ENCODE data around the gene RABGAP1L.
"Not testable (repeated sequence)": the region's sequence is repeated elsewhere in the genome, so short reads cannot be mapped to it uniquely, and the experiment has no call there.

The RABGAP1L gene

GRCh38 chr1:174156437-174156836, 2.9 kb upstream of the RABGAP1L start:
- DNase-seq: no peak

GRCh38 chr1:174157157-174157806, 2.0 kb upstream of the RABGAP1L start:
- no peak for DNase-seq

GRCh38 chr1:174158767-174159251, 511 bp upstream of the RABGAP1L start:
- DNase-seq: no peak

GRCh38 chr1:174160109-174160473, 771 bp downstream of the RABGAP1L start:
- no peak for DNase-seq

- DNase-seq: no peak
Measured at GRCh38 chr1:174160603-174161002, 1.3 kb downstream of the RABGAP1L start.

DNA sequence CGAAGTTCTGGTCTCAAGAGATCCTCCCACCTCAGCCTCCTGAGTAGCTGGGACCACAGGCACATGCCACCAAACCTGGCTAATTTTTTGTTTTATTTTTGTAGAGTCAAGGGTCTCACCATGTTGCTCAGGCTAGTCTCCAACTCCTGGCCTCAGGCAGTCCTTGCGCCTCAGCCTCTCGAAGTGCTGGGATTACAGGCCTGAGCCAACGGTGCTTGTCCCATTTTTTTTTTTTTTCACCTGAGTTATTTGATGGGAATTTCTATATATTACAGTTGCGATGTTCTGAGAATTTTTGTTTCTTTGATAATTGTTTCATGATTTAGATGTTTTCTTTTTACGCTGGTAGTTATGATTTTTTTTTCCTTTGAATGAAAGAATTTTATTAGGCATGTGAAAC, 2.5 kb downstream of the RABGAP1L start:
- DNase-seq: no peak

DNA sequence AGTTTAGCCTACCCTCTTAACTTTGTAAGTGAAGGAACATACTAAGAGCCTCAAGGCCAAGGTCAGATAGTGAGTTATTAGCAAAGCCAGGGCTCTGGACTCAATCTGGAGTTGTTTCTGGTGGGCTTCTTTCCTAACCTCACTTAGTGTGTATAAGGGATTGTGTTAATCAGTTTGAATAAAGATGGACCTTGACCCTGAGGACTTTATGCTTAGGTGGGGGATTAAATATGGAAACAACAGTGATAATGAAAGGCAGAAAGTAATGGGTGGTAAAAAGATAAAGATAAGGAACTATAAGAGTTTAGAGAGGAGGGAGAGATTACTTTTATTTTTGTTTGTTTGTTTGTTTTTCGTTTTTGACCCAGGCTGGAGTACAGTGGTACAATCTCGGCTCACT, 5.5 kb downstream of the RABGAP1L start:
- DNase-seq: no peak

- no peak for DNase-seq
Measured at GRCh38 chr1:174165471-174166137, 6.3 kb downstream of the RABGAP1L start.

DNA sequence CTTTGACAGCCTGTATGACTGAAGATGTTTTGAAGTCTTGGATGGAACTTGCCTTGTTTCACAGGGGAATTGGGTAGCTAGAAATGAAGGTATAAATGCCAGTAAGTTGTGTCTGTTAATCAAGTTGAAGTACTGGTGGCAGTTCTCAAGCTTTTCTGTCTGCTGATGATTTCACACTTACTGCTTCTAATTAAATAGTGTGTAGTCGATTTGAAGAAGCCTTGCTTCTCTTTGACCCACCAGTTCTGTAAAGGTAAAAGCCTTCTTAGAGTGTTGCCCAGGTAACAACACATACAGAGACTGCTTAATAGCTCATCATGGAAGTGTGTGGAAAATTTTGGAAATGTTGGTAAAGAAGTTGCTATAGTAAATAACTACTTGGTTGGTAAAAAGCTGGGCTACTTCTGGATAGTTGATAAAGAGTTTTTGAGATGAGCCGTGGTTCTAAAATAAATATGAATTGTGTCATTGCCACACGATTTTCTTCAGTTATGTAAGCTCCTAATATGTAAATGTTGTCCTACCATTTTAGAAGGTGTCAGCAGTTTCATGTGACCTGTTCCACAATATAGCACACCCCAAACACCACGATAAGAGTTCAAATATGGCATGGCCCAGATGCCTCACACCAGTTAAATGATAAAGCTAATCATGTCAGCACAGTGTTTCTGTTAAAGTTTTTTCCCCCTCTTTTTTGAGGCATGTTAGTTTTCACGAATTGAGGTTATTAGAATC, 7.4 kb downstream of the RABGAP1L start:
- no peak for DNase-seq

- no peak for DNase-seq
Measured at GRCh38 chr1:174167265-174167803, 8.0 kb downstream of the RABGAP1L start.

DNA sequence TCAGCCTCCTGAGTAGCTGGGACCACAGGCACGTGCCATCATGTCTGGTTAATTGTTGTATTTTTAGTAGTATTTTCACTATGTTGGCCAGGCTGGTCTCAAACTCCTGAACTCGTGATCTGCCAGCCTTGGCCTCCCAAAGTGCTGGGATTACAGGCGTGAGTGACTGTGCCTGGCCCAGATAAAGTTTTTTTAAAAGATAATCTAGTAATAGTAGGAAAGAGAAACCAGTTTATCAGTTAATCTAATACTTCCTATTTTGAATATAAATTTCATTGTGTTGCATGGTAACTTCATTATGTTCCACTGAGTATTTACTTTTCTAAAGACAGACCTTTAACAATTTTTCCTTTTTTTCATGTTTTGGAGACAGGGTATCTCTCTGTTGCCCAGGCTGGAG, 10.0 kb downstream of the RABGAP1L start:
- no peak for DNase-seq

- DNase-seq: no peak
Measured at GRCh38 chr1:174171073-174171472, 11.8 kb downstream of the RABGAP1L start.

DNA sequence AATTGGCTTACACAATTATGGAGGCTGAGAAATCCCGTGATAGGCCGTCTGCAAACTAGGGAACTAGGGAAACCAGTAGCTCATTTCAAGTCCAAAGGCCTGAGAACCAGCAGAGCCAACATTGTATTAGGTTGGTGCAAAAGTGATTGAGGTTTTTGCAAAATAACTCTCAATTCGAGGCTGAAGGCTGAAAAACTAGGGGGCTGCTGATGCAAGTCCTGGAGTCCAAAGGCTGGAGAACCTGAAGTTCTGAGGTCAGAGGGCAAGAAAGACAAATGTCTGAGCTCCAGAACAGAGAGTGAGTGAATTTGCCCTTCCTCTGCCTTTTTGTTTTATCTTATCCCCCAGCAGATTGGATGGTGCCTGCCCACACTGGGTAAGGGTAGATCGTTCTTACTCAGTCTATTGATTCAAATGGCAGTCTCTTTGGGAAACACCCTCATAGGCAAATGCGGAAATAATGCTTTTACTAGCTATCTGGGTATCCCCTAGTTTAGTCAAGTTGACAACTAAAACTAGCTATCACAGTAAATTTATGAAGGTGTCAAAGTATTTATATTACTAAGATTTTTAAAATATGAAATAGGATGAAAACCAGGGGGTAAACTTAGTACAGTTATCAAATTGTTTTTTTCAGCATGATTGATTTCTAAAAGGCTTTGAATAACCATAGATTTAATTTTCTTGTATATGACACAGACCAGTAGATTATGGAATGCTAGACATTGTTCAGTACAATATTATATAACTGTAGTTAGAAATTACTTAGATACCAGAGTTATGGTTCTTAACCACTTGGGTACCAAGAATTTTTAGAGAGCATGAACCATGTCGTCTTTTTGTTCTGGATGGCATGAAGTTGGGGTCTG, 15.4 kb downstream of the RABGAP1L start:
- no peak for DNase-seq

GRCh38 chr1:174178459-174178858, 19.1 kb downstream of the RABGAP1L start:
- DNase-seq: not testable (repeated sequence)

GRCh38 chr1:174189428-174190062, 30.2 kb downstream of the RABGAP1L start:
- no peak for DNase-seq

DNA sequence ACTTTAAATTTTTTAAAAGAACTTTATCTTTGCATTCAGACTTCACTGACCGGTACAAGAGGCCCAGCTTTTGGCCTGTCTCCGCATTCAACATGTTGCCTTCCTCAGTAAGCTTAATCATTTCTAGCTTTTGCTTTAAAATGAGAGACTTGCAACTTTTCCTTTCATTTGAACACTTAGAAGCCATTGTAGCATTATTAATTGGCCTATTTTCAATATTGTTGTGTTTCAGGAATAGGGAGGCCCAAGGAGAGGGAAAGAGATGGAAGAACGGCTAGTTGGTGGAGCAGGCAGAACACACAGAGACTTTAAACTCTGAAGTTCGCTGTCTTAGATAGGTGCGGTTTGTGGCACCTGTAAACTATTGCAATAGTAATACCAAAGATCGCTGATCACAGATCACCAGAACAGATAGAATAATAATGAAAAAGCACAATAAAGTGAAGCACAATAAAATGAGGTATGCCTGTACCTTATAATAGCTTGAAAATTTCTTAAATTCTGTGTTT, 31.4 kb downstream of the RABGAP1L start:
- no peak for DNase-seq

DNA sequence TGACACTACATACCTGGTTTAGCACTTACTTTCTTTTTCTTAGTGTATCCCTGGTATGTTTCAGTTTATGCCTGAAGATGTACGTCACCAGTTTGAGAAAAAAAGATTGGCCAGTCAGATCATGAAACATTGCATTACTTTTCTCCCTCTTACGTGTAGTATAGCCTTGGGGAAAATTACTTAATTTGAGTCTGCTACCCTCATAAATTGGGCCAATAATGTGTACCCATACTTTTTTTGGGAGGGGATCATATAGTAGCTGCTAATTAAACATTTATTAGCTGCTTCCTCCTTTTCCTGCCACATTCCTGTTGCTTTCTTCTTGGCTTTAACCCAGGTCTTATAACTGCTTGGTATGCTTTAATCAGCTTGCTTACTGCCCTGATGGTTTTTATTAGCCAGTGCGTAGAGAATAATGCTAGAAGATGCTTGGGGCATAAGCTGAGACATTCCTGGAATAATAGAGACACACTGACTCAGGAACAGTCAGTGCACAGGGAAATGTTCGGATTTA, 32.1 kb downstream of the RABGAP1L start:
- DNase-seq: no peak

- DNase-seq: no peak
Measured at GRCh38 chr1:174194461-174194860, 35.1 kb downstream of the RABGAP1L start.

DNA sequence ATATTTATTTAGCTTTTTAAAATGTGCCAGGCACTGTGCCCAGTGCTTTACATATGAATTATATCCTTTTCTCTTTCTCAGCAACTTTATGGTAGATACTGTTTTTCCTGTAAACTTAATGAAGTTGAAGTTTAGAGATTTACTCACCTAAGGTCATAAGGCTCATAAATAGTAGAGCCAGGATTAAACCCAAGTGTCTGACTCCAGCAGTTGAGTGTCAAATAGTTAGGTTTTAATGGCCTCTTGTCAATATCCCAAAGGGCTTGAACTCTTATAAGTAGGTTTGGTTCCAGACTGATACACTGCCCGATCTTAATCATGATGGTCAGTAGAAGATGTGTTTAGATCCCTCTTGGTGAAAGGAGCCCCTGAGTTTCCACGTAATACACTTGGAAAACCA, 37.8 kb downstream of the RABGAP1L start:
- DNase-seq: no peak

DNA sequence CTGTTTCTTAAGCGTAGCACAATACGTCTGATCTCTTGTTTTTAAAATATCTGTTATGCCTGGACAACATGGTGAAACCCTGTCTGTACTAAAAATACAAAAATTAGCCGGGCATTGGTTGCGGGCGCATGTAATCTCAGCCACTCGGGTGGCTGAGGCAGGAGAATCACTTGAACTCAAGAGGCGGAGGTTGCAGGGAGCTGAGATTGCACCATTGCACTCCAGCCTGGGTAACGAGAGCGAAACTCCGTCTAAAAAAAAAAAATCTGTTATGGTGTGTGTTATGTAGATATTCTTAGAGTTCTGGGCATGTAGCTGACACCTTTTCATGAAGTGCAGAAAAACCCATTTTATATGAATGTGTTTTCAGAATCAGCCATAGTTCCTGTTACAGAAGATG, 38.2 kb downstream of the RABGAP1L start:
- no peak for DNase-seq

DNA sequence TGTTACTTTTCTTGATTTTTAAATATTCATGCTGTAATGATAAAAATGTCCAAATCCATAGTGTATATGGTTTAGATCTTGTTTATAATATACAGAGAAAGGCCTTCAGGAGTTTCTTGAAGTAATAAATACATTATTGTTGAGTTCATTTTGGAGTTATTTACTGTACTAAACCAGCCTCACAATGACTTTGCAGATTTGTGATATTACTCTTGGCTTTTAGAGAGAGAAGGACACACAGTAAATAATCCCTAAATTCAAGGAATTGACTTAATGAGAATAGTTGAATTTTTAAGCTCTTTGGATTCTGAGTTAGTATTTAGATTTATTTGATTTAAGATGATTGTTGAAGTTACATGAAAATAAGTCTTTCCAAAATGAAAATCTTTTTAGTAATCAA, 38.9 kb downstream of the RABGAP1L start:
- DNase-seq: no peak

DNA sequence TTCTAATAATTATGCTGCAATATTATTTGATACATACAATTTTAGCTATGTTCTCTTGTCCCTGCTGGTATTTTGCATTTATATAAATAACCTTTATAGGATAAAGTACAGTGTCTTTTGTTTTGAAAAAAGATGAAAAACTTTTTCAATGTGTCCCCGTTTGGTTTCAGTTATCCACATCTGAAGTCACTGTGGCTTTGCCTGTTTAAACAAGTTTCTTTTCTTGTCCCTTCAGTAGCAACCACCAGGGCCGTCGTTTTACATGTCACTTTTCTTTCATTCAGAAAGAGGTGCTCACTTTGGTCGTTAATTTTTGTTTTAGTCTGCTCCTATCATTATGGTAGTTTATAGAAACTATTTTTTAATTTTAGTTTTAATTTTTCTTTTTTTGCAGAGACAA, 41.4 kb downstream of the RABGAP1L start:
- no peak for DNase-seq
